HG03457 (cell line): ENCODE measurements around the gene JMJD1C.
"Not testable (repeated sequence)": the region's sequence is repeated elsewhere in the genome, so short reads cannot be mapped to it uniquely, and the experiment has no call there.

ENCODE experiments used
- ATAC-seq: cut with Tn5 transposase; IDR thresholded peaks from one replicate; pipeline ENCODE4 v1.9.1; 2021; ENCODE audit warnings: moderate number of reproducible peaks; ENCODE audit not compliant: unreplicated experiment

The JMJD1C gene

GRCh38 chr10:63308628-63309027 is 157.1 kb downstream of the JMJD1C start:
- no peak for ATAC-seq

- ATAC-seq = no peak
Measured at GRCh38 chr10:63304146-63304545, 161.6 kb downstream of the JMJD1C start.

- ATAC-seq = no peak
Measured at GRCh38 chr10:63300801-63301200, 165.0 kb downstream of the JMJD1C start.

- ATAC-seq = no peak
Measured at GRCh38 chr10:63297941-63298340, 167.8 kb downstream of the JMJD1C start.

GRCh38 chr10:63294781-63295180 is 171.0 kb downstream of the JMJD1C start:
- no peak for ATAC-seq

GRCh38 chr10:63292847-63293246 is 172.9 kb downstream of the JMJD1C start:
- not testable (repeated sequence) for ATAC-seq

GRCh38 chr10:63288170-63288569 is 177.6 kb downstream of the JMJD1C start:
- ATAC-seq = no peak

GRCh38 chr10:63286754-63287264 is 179.0 kb downstream of the JMJD1C start:
- ATAC-seq = peak; percentile 61

GRCh38 chr10:63286340-63286739 is 179.4 kb downstream of the JMJD1C start:
- peak; percentile 66 for ATAC-seq

- ATAC-seq = not testable (repeated sequence)
Measured at GRCh38 chr10:63283901-63284300, 181.9 kb downstream of the JMJD1C start.

GRCh38 chr10:63283093-63283492 is 182.7 kb downstream of the JMJD1C start:
- ATAC-seq = no peak

- ATAC-seq = no peak
Measured at GRCh38 chr10:63281967-63282366, 183.8 kb downstream of the JMJD1C start.

- ATAC-seq = no peak
Measured at GRCh38 chr10:63280386-63280785, 185.4 kb downstream of the JMJD1C start.

- no peak for ATAC-seq
Measured at GRCh38 chr10:63275094-63275493, 190.7 kb downstream of the JMJD1C start.

- ATAC-seq = no peak
Measured at GRCh38 chr10:63273577-63273976, 192.2 kb downstream of the JMJD1C start.

- ATAC-seq = peak; percentile 94
Measured at GRCh38 chr10:63268798-63269503, 196.8 kb downstream of the JMJD1C start.

- no peak for ATAC-seq
Measured at GRCh38 chr10:63268149-63268797, 197.5 kb downstream of the JMJD1C start.

GRCh38 chr10:63267414-63268148 is 198.2 kb downstream of the JMJD1C start:
- ATAC-seq = no peak

- ATAC-seq = no peak
Measured at GRCh38 chr10:63266391-63267316, 199.1 kb downstream of the JMJD1C start.

GRCh38 chr10:63265683-63266235 is 200.0 kb downstream of the JMJD1C start:
- no peak for ATAC-seq
